ENCODE measurements around the gene GULP1. TPM values are rescaled to one million over a fixed set of nuclear protein-coding genes. Genes with fewer than 3 reads are reported as not detected.

Gene GULP1
- total RNA-seq, 4 donors from 2014 or later: 6.4 to 44.1 (median 25.4) TPM

DNA sequence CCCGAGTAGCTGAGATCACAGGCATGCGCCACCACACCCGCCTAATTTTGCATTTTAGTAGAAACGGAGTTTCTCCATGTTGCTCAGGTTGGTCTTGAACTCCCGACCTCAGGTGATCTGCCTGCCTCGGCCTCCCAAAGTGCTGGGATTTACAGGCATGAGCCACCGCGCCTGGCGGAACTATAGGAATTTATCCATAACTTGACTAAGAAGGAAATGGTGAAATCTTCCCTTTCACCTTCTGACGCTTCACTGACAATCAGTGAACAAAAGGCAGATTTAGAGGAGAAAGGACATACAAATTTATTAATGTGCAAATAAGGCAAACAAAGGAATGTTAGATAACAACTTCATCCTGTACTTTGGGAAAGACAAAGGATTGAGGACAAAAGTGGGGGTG lies 15.4 kb upstream of the GULP1 start:
- no peak overlapping the region for H3K4me3 ChIP-seq
- no peak for DNase-seq
- no peaks in the 10 kb centered on the region for H3K36me3 ChIP-seq
- no peak overlapping the region for H3K27ac ChIP-seq
- intact Hi-C loops (cut with DNase I; ENCODE audit: low total_unique reads) (no loop called here), in situ Hi-C loops (cut with MboI; ENCODE audit: low pct_ligation_motif_present in 1 of 4, low pct_unique_long_range_greater_than_20kb in 1 of 4, low sequenced_read_pairs in 3 of 4) (no loop called here)
- H3K9me3 ChIP-seq: no peaks in the 10 kb centered on the region
- H3K27me3 ChIP-seq: no peaks in the 10 kb centered on the region
- TF ChIP-seq POLR2A (IDR thresholded peaks at IDR 0.05): no peak
- TF ChIP-seq POLR2AphosphoS5 (IDR thresholded peaks at IDR 0.05): no peak
- TF ChIP-seq, protein P1, sequence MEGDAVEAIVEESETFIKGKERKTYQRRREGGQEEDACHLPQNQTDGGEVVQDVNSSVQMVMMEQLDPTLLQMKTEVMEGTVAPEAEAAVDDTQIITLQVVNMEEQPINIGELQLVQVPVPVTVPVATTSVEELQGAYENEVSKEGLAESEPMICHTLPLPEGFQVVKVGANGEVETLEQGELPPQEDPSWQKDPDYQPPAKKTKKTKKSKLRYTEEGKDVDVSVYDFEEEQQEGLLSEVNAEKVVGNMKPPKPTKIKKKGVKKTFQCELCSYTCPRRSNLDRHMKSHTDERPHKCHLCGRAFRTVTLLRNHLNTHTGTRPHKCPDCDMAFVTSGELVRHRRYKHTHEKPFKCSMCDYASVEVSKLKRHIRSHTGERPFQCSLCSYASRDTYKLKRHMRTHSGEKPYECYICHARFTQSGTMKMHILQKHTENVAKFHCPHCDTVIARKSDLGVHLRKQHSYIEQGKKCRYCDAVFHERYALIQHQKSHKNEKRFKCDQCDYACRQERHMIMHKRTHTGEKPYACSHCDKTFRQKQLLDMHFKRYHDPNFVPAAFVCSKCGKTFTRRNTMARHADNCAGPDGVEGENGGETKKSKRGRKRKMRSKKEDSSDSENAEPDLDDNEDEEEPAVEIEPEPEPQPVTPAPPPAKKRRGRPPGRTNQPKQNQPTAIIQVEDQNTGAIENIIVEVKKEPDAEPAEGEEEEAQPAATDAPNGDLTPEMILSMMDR (IDR thresholded peaks at IDR 0.05): no peak
- TF ChIP-seq EP300 (IDR thresholded peaks at IDR 0.05; ENCODE audit: low read depth): no peak
- 95% methylated on average over 10 of the region's 10 CpGs; no CpG with 5 or more reads in 1 of the 2 donors for WGBS, 2 donors (ENCODE audit: low coverage in 1 of 2)
- H3K4me1 ChIP-seq: no peaks in the 10 kb centered on the region

DNA sequence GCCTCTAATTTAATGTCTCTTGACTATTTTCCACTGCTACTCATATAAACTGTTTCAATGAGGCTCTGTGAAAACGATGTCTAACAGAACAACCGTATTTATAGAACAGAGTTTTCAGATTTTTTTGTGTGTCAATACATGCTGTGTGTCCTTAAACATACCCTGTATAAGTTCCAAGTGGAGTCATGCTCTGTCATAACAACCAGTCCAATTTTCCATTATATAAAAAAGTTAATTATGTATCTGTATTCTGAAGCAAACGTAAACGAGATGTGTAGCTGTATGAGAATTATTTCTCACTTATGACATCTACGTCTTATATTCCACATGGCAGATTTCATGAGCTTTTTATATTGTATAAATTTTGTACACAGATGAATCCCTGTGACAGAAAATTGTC lies 13.9 kb upstream of the GULP1 start:
- intact Hi-C loops (cut with DNase I; ENCODE audit: low total_unique reads) (no loop called here), in situ Hi-C loops (cut with MboI; ENCODE audit: low pct_ligation_motif_present in 1 of 4, low pct_unique_long_range_greater_than_20kb in 1 of 4, low sequenced_read_pairs in 3 of 4) (no loop called here)
- Histone ChIP-seq H3K4me3 (no peak overlapping the region), H3K27ac (no peak overlapping the region), H3K9me3 (no peaks in the 10 kb centered on the region), H3K27me3 (no peaks in the 10 kb centered on the region), H3K4me1 (no peaks in the 10 kb centered on the region), H3K36me3 (no peaks in the 10 kb centered on the region)
- WGBS, 2 donors (ENCODE audit: low coverage in 1 of 2): 71 to 79% methylated on average over 5 of the region's 5 CpGs
- no peak for DNase-seq
- TF ChIP-seq, protein P1 (IDR thresholded peaks at IDR 0.05): no peak
- TF ChIP-seq EP300 (IDR thresholded peaks at IDR 0.05; ENCODE audit: low read depth) (no peak), POLR2A (IDR thresholded peaks at IDR 0.05) (no peak), POLR2AphosphoS5 (IDR thresholded peaks at IDR 0.05) (no peak)

DNA sequence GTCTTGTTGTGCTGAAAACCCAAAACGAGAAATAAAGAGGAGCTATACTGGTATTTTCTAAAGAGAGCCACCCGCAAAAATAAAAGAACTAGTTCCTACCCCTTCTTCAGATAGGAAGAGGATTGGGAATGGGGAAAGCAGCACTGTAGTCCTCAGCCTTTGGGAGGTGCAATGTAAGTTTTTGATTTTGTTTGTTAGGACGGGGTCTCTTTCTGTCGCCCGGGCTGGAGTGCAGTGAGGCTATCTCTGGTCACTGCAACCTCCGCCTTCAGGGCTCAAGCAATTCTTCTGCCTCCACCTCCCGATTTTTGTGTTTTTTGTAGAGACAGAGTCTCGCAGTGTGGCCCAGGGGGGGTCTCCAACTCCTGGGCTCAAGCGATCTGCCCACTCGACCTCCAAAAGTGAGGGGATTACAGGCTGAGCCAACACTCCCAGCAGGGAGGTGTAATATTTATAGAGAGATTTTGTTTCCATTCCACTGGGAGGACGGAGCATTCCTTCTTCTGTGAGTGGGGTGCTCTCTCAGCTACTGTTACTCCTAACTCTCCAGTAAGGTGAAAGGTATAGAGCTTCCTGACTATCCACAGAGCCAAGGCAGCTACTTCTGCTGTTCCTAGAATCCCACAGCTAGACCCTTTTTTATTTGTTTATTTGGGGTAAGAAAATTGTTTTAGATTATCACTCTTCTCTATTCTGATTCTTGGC lies 13.1 kb upstream of the GULP1 start:
- H3K9me3 ChIP-seq: no peaks in the 10 kb centered on the region
- DNase-seq: no peak
- no peak overlapping the region for H3K27ac ChIP-seq
- intact Hi-C loops (cut with DNase I; ENCODE audit: low total_unique reads) (no loop called here), in situ Hi-C loops (cut with MboI; ENCODE audit: low pct_ligation_motif_present in 1 of 4, low pct_unique_long_range_greater_than_20kb in 1 of 4, low sequenced_read_pairs in 3 of 4) (no loop called here)
- H3K36me3 ChIP-seq: no peaks in the 10 kb centered on the region
- TF ChIP-seq, protein P1 (IDR thresholded peaks at IDR 0.05): no peak
- no peak overlapping the region for H3K4me3 ChIP-seq
- 75 to 94% methylated on average over 5 to 11 of the region's 11 CpGs for WGBS, 2 donors (ENCODE audit: low coverage in 1 of 2)
- H3K4me1 ChIP-seq: no peaks in the 10 kb centered on the region
- no peaks in the 10 kb centered on the region for H3K27me3 ChIP-seq

DNA sequence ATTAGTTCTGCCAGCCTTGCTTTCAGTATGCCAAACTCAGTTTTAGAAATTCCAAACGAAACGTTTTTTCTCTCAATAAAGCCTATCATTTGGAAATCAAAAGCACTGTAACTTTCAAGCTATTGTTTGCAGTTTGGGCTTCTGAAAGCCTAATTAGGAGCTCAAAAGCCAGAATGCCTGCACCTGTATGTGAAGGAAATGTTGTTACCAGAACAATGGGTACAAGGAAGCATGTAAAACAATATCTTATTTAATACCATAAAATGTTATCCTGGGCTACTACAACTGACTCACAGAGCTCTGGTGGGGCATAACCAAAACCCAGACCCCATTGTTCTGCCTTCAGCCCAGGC lies 12.6 kb upstream of the GULP1 start:
- Histone ChIP-seq H3K27me3 (no peaks in the 10 kb centered on the region), H3K4me1 (no peaks in the 10 kb centered on the region), H3K36me3 (no peaks in the 10 kb centered on the region), H3K27ac (no peak overlapping the region), H3K9me3 (no peaks in the 10 kb centered on the region), H3K4me3 (no peak overlapping the region)
- TF ChIP-seq POLR2A (IDR thresholded peaks at IDR 0.05) (no peak), POLR2AphosphoS5 (IDR thresholded peaks at IDR 0.05) (no peak), EP300 (IDR thresholded peaks at IDR 0.05; ENCODE audit: low read depth) (no peak)
- TF ChIP-seq, protein P1 (IDR thresholded peaks at IDR 0.05): no peak
- intact Hi-C loops (cut with DNase I; ENCODE audit: low total_unique reads) (no loop called here), in situ Hi-C loops (cut with MboI; ENCODE audit: low pct_ligation_motif_present in 1 of 4, low pct_unique_long_range_greater_than_20kb in 1 of 4, low sequenced_read_pairs in 3 of 4) (no loop called here)
- DNase-seq: no peak
- 16 to 20% methylated on average over 2 of the region's 2 CpGs for WGBS, 2 donors (ENCODE audit: low coverage in 1 of 2)
